CD4-positive, alpha-beta T cell (primary cell): ENCODE results near the gene KNOP1. TPM values are rescaled to one million over a fixed set of nuclear protein-coding genes. Genes with fewer than 3 reads are reported as not detected.

Experiments
- ATAC-seq: fragments of 200-7000 bp; cut with Tn5 transposase; one replicate; pipeline ENCODE4 v1.10.0; 2022; ENCODE audit warnings: mild to moderate bottlenecking; ENCODE audit not compliant: poor library complexity
- CTCF ChIA-PET: fragments of 350-600 bp; sonication (Branson Sonifier 250); formaldehyde crosslinking; loops from one replicate; lab custom pipeline; 2021; ENCODE audit warnings: antibody characterized with exemption, inconsistent platforms; lab: Charles Lee
- POLR2A ChIA-PET: fragments of 350-600 bp; sonication (Branson Sonifier 250); formaldehyde crosslinking; loops from one replicate; lab custom pipeline; 2021; ENCODE audit warnings: antibody characterized with exemption, inconsistent platforms; lab: Charles Lee
- DNase-seq, 14 experiments: peaks; one replicate each; pipeline ENCODE4 v3.0.0-alpha.2; 2013 to 2020; ENCODE audit warnings: mixed read lengths in 2 of 14
- H3K27ac ChIP-seq, 2 donors: one replicate each; pipeline versions ENCODE4 v1.5.1 to v1.7.0; 2013; ENCODE audit warnings: low read length in 2 of 2, low read depth in 1 of 2, mild to moderate bottlenecking in 1 of 2
- H3K27me3 ChIP-seq, 2 experiments: 1 replicate in 1 of 2; 2 replicates in 1 of 2; pipeline versions ENCODE4 v1.6.1 to v1.7.0; 2013; ENCODE audit warnings: low read length in 2 of 2, control low read depth in 1 of 2, mild to moderate bottlenecking in 1 of 2, moderate library complexity in 1 of 2; ENCODE audit not compliant: insufficient read depth in 2 of 2, control insufficient read depth in 1 of 2
- H3K36me3 ChIP-seq: one replicate; pipeline ENCODE4 v1.6.1; 2013; ENCODE audit warnings: low read length, control low read depth; ENCODE audit not compliant: insufficient read depth
- H3K4me1 ChIP-seq: one replicate; pipeline ENCODE4 v1.6.1; 2013; ENCODE audit warnings: low read length, control low read depth; ENCODE audit not compliant: insufficient read depth
- H3K4me3 ChIP-seq: one replicate; pipeline ENCODE4 v1.5.1; 2013; ENCODE audit warnings: mild to moderate bottlenecking, low read length, moderate library complexity
- H3K9me3 ChIP-seq, 2 experiments: 1 replicate in 1 of 2; 2 replicates in 1 of 2; pipeline versions ENCODE4 v1.6.1 to v1.7.0; 2013; ENCODE audit warnings: low read length in 2 of 2, mild to moderate bottlenecking in 2 of 2, control low read depth in 1 of 2, moderate library complexity in 1 of 2; ENCODE audit not compliant: control insufficient read depth in 1 of 2, insufficient read depth in 1 of 2
- H3K27ac Mint-ChIP-seq: one replicate; pipeline ENCODE4 v1.8.0; 2020; ENCODE audit warnings: mixed read lengths
- H3K27me3 Mint-ChIP-seq: one replicate; pipeline ENCODE4 v1.8.0; 2021; ENCODE audit warnings: mixed read lengths
- H3K36me3 Mint-ChIP-seq: one replicate; pipeline ENCODE4 v1.8.0; 2021; ENCODE audit warnings: low read depth, mixed read lengths
- H3K4me1 Mint-ChIP-seq: one replicate; pipeline ENCODE4 v1.8.0; 2021; ENCODE audit warnings: low read depth, mixed read lengths
- H3K4me3 Mint-ChIP-seq: one replicate; pipeline ENCODE4 v1.8.0; 2020; ENCODE audit warnings: mild to moderate bottlenecking, mixed read lengths
- H3K9me3 Mint-ChIP-seq: one replicate; pipeline ENCODE4 v1.8.0; 2020; ENCODE audit warnings: mixed read lengths
- intact Hi-C, 2 experiments: fragments of 100-400 bp; cut with DNase I in 1 of 2; cut with micrococcal nuclease in 1 of 2; formaldehyde crosslinking; loops; one replicate each; pipeline versions ENCODE4 v1.15.1 to v1.9.0; 2023 to 2025; cut with DNase I, micrococcal nuclease
- total RNA-seq, 174 experiments: library from RNA in 2 of 174; stranded (reverse) in 2 of 174; gene quantifications; one replicate each; pipeline ENCODE4 v1.2.3 and lab custom pipeline; 2021 to 2026
- TF ChIP-seq, protein P1 (sequence below): fragments of 200-600 bp; IDR thresholded peaks from one replicate; pipeline ENCODE4 v1.8.0; 2022; ENCODE audit warnings: antibody characterized with exemption, mild to moderate bottlenecking

The KNOP1 gene
- total RNA-seq, 2 experiments from 2014 or later, result 3.5 to 4.1 TPM

DNA sequence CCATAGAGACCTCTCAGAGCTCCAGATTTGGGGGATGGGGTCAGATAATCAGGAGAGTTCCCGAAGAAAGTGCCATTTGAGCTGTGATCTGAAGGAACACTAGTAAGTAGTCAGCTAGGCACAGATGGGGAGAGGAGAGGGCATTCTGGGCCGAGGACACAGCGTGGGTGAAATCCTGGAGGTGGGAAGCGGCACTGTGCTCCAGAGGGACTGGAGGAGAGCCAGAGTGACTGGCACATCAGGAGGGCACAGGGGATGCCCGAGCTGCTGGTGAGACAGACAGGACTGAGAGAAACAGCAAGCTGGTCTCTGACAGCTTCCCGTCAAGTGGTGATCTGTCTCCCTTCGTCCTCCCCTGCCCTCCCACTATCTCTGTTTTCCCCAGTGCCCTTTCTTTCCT is 40.6 kb downstream of the KNOP1 start:
- no peaks in the 10 kb centered on the region for H3K4me1 Mint-ChIP-seq
- Histone ChIP-seq H3K27me3 (no peaks in the 10 kb centered on the region), H3K4me3 (no peak overlapping the region), H3K9me3 (no peaks in the 10 kb centered on the region), H3K27ac (no peak overlapping the region), H3K36me3 (peaks cover 27% of the 10 kb centered on the region), H3K4me1 (no peaks in the 10 kb centered on the region)
- TF ChIP-seq, protein P1, sequence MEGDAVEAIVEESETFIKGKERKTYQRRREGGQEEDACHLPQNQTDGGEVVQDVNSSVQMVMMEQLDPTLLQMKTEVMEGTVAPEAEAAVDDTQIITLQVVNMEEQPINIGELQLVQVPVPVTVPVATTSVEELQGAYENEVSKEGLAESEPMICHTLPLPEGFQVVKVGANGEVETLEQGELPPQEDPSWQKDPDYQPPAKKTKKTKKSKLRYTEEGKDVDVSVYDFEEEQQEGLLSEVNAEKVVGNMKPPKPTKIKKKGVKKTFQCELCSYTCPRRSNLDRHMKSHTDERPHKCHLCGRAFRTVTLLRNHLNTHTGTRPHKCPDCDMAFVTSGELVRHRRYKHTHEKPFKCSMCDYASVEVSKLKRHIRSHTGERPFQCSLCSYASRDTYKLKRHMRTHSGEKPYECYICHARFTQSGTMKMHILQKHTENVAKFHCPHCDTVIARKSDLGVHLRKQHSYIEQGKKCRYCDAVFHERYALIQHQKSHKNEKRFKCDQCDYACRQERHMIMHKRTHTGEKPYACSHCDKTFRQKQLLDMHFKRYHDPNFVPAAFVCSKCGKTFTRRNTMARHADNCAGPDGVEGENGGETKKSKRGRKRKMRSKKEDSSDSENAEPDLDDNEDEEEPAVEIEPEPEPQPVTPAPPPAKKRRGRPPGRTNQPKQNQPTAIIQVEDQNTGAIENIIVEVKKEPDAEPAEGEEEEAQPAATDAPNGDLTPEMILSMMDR, result no peak
- no peak overlapping the region for H3K4me3 Mint-ChIP-seq
- H3K9me3 Mint-ChIP-seq, result no peaks in the 10 kb centered on the region
- intact Hi-C loops, result no loop called here
- ATAC-seq (no peak), DNase-seq (no peak)
- ChIA-PET POLR2A (no interaction called here), CTCF (no interaction called here)
- H3K27me3 Mint-ChIP-seq, result no peaks in the 10 kb centered on the region
- H3K36me3 Mint-ChIP-seq, result peaks cover 64% of the 10 kb centered on the region
- H3K27ac Mint-ChIP-seq, result no peak overlapping the region

DNA sequence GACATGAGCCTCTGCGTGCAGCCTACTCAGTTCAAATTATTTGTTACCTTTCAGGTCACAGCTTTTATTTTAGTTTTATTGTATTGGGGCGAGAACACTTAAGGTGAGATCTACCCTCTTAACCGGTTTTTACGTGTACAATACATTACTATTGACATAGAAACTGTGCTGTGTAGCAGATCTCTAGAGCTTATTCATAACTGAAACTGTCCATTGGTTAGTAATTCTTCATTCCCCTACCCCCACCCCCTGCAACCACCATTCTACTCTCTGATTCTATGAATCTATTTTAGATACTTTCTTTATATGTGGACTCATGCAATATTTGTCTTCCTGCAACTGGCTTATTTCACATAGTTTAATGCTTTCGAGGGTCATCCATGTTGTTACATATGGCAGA is 43.5 kb downstream of the KNOP1 start:
- Mint-ChIP-seq H3K27ac (no peak overlapping the region), H3K9me3 (no peaks in the 10 kb centered on the region), H3K4me1 (no peaks in the 10 kb centered on the region), H3K4me3 (no peak overlapping the region), H3K36me3 (peaks cover 60% of the 10 kb centered on the region), H3K27me3 (no peaks in the 10 kb centered on the region)
- TF ChIP-seq, protein P1, result no peak
- ChIA-PET CTCF (no interaction called here), POLR2A (no interaction called here)
- DNase-seq (no peak), ATAC-seq (no peak)
- Histone ChIP-seq H3K27ac (no peak overlapping the region), H3K36me3 (peaks cover 27% of the 10 kb centered on the region), H3K4me1 (no peaks in the 10 kb centered on the region), H3K4me3 (no peak overlapping the region), H3K9me3 (no peaks in the 10 kb centered on the region), H3K27me3 (no peaks in the 10 kb centered on the region)
- intact Hi-C loops, result no loop called here

GRCh38 chr16:19672378-19672777 is 45.6 kb downstream of the KNOP1 start:
- no peaks in the 10 kb centered on the region for H3K9me3 Mint-ChIP-seq
- no peak overlapping the region for H3K27ac Mint-ChIP-seq
- POLR2A ChIA-PET, result no interaction called here
- no peak overlapping the region for H3K27ac ChIP-seq
- H3K27me3 ChIP-seq, result no peaks in the 10 kb centered on the region
- no peak overlapping the region for H3K4me3 ChIP-seq
- H3K9me3 ChIP-seq, result no peaks in the 10 kb centered on the region
- H3K4me1 Mint-ChIP-seq, result no peaks in the 10 kb centered on the region
- TF ChIP-seq, protein P1, result no peak
- intact Hi-C loops, result no loop called here
- H3K36me3 Mint-ChIP-seq, result peaks cover 75% of the 10 kb centered on the region
- no peaks in the 10 kb centered on the region for H3K4me1 ChIP-seq
- H3K36me3 ChIP-seq, result peaks cover 32% of the 10 kb centered on the region
- ATAC-seq (no peak), DNase-seq (no peak)
- no peaks in the 10 kb centered on the region for H3K27me3 Mint-ChIP-seq
- H3K4me3 Mint-ChIP-seq, result no peak overlapping the region
- CTCF ChIA-PET, result no interaction called here
